HCT116 (cell line): ENCODE measurements around the gene NFIB. TPM values are rescaled to one million over a fixed set of nuclear protein-coding genes. Genes with fewer than 3 reads are reported as not detected.

ENCODE experiments used
- ATAC-seq: fragments of 200-7000 bp; cut with Tn5 transposase; 2 replicates; pipeline ENCODE4 v1.9.1; 2020; ENCODE audit warnings: mild to moderate bottlenecking, moderate library complexity
- BruUV-seq: library from RNA; stranded (reverse); fragments of 400-500 nt; replicated peaks from 2 replicates; lab custom pipeline; 2021; lab: Mats Ljungman, UMichigan
- CTCF ChIA-PET: fragments of 300-600 bp; sonication (Branson Sonifier 250); formaldehyde crosslinking; loops from one replicate; lab custom pipeline; 2021; ENCODE audit warnings: antibody characterized with exemption; lab: Charles Lee
- POLR2A ChIA-PET: fragments of 300-600, 350-600 bp; sonication (Branson Sonifier 250); formaldehyde crosslinking; loops from one replicate; lab custom pipeline; 2021; ENCODE audit warnings: antibody characterized with exemption; lab: Charles Lee
- RAD21 ChIA-PET, 2 experiments: fragments of 300-600 bp; sonication (Branson Sonifier 250); formaldehyde crosslinking; loops; one replicate each; lab custom pipeline; 2023; ENCODE audit warnings: low total read pairs in 2 of 2; ENCODE audit not compliant: uncharacterized antibody in 2 of 2, unreplicated experiment in 2 of 2, low non-redundant PET in 1 of 2; lab: Charles Lee
- DNase-seq: peaks from one replicate; pipeline ENCODE4 v3.0.0-alpha.2; 2010; ENCODE audit warnings: low read depth, low spot score
- H2AFZ ChIP-seq: fragments of 200-600 bp; shearing (Covaris generic), sonication (generic); 2 replicates; pipeline ENCODE4 v1.6.1; 2017; ENCODE audit warnings: low read depth, mixed run types, mixed read lengths, antibody characterized with exemption, low read length; ENCODE audit not compliant: poor library complexity, severe bottlenecking
- H3K27ac ChIP-seq: 2 replicates; pipeline ENCODE4 v1.5.1; 2012; ENCODE audit warnings: low read depth, low read length
- H3K27me3 ChIP-seq: fragments of 200-600 bp; sonication (generic); 2 replicates; pipeline ENCODE4 v1.6.1; 2016; ENCODE audit warnings: mixed run types, low read length, mixed read lengths; ENCODE audit not compliant: insufficient read depth
- H3K36me3 ChIP-seq, 2 experiments: fragments of 200-500 bp in 1 of 2; fragments of 200-600 bp in 1 of 2; sonication (Bioruptor generic) in 1 of 2; sonication (generic) in 1 of 2; 2 replicates each; pipeline versions ENCODE4 v1.5.1 to v1.6.1; 2014 to 2016; ENCODE audit warnings: low read length in 2 of 2, inconsistent platforms in 1 of 2, mixed read lengths in 1 of 2, mixed run types in 1 of 2; ENCODE audit not compliant: insufficient read depth in 2 of 2, control insufficient read depth in 1 of 2
- H3K4me1 ChIP-seq, 2 experiments: fragments of 200-600 bp in 1 of 2; sonication (generic) in 1 of 2; 2 replicates each; pipeline versions ENCODE4 v1.5.1 to v1.6.1; 2012 to 2017; ENCODE audit warnings: low read length in 2 of 2, inconsistent platforms in 1 of 2, mild to moderate bottlenecking in 1 of 2, mixed read lengths in 1 of 2, mixed run types in 1 of 2, moderate library complexity in 1 of 2; ENCODE audit not compliant: insufficient read depth in 2 of 2, control insufficient read depth in 1 of 2
- H3K4me2 ChIP-seq: fragments of 200-600 bp; sonication (generic); 2 replicates; pipeline ENCODE4 v1.6.1; 2017; ENCODE audit warnings: mixed run types, low read length, mixed read lengths
- H3K4me3 ChIP-seq, 2 experiments: fragments of 200-600 bp in 1 of 2; sonication (generic) in 1 of 2; replicated peaks in 1 of 2; 2 replicates each; pipeline ENCODE4 v1.5.1; 2011 to 2016; ENCODE audit warnings: low read length in 2 of 2, control low read depth in 1 of 2, low read depth in 1 of 2, mild to moderate bottlenecking in 1 of 2, mixed read lengths in 1 of 2, mixed run types in 1 of 2
- H3K79me2 ChIP-seq: fragments of 200-600 bp; sonication (generic); 2 replicates; pipeline ENCODE4 v1.6.1; 2017; ENCODE audit warnings: mild to moderate bottlenecking, mixed run types, low read length, moderate library complexity, mixed read lengths; ENCODE audit not compliant: insufficient read depth
- H3K9ac ChIP-seq: fragments of 200-600 bp; sonication (generic); 2 replicates; pipeline ENCODE4 v1.6.1; 2016; ENCODE audit warnings: low read length, mixed read lengths
- H3K9me2 ChIP-seq: fragments of 200-600 bp; sonication (generic), shearing (Covaris generic); 2 replicates; pipeline ENCODE4 v1.6.1; 2017; ENCODE audit warnings: mixed run types, mild to moderate bottlenecking, moderate library complexity; ENCODE audit not compliant: insufficient read depth
- H3K9me3 ChIP-seq, 2 experiments: fragments of 200-500 bp in 1 of 2; fragments of 200-600 bp in 1 of 2; sonication (Bioruptor generic) in 1 of 2; sonication (generic) in 1 of 2; 2 replicates each; pipeline ENCODE4 v1.6.1; 2014 to 2017; ENCODE audit warnings: low read length in 2 of 2, mixed read lengths in 2 of 2, inconsistent platforms in 1 of 2, low read depth in 1 of 2, mild to moderate bottlenecking in 1 of 2, mixed run types in 1 of 2, moderate library complexity in 1 of 2; ENCODE audit not compliant: control insufficient read depth in 1 of 2, insufficient read depth in 1 of 2
- H4K20me1 ChIP-seq: fragments of 200-600 bp; sonication (generic), shearing (Covaris generic); 2 replicates; pipeline ENCODE4 v1.6.1; 2017; ENCODE audit warnings: mixed run types, mild to moderate bottlenecking, moderate library complexity; ENCODE audit not compliant: insufficient read depth
- CBX3 ChIP-seq: IDR thresholded peaks from 2 replicates; pipeline ENCODE4 v1.6.1; 2012; ENCODE audit warnings: low read depth
- CEBPB ChIP-seq: IDR thresholded peaks from 2 replicates; pipeline ENCODE4 v1.6.1; 2012; ENCODE audit warnings: low read depth
- EZH2 ChIP-seq: fragments of 200-600 bp; sonication (generic); IDR thresholded peaks from 2 replicates; pipeline ENCODE4 v1.6.1; 2017; ENCODE audit warnings: antibody characterized with exemption, mixed run types
- POLR2A ChIP-seq: IDR thresholded peaks from 2 replicates; pipeline ENCODE4 v1.7.0; 2011; ENCODE audit warnings: borderline replicate concordance; ENCODE audit not compliant: insufficient read depth, insufficient read length; ENCODE audit errors: extremely low read depth
- SP1 ChIP-seq: IDR thresholded peaks from 2 replicates; pipeline ENCODE4 v1.6.1; 2012; ENCODE audit warnings: low read depth
- SRF ChIP-seq: IDR thresholded peaks from 2 replicates; pipeline ENCODE4 v1.6.1; 2012; ENCODE audit warnings: low read depth
- TCF7L2 ChIP-seq: IDR thresholded peaks from 2 replicates; pipeline ENCODE4 v1.7.0; 2011; ENCODE audit warnings: borderline replicate concordance, inconsistent platforms; ENCODE audit not compliant: insufficient read depth, insufficient read length; ENCODE audit errors: extremely low read depth
- ZNF274 ChIP-seq: fragments of 200-500 bp; sonication (Bioruptor generic); IDR thresholded peaks from 2 replicates; pipeline ENCODE4 v1.6.1; 2014; ENCODE audit warnings: mild to moderate bottlenecking, low read depth, low read length, inconsistent platforms
- intact Hi-C: fragments of 100-400 bp; cut with micrococcal nuclease; formaldehyde crosslinking; loops from 2 replicates; pipeline ENCODE4 v1.10.0; 2022
- total RNA-seq: library from RNA; stranded (reverse); gene quantifications from one replicate; pipeline ENCODE4 v1.2.1, GENCODE V29; 2021; ENCODE audit not compliant: unreplicated experiment
- TF ChIP-seq, protein P1 (sequence below), 3 experiments: fragments of 200-600 bp in 1 of 3; sonication (generic) in 1 of 3; IDR thresholded peaks in 2 of 3; conservative IDR thresholded peaks in 1 of 3; 2 replicates each; pipeline ENCODE4 v1.5.1; 2012 to 2017; ENCODE audit warnings: low read depth in 2 of 3, low read length in 2 of 3, antibody characterized with exemption in 1 of 3, borderline replicate concordance in 1 of 3, control low read depth in 1 of 3, mild to moderate bottlenecking in 1 of 3, mixed read lengths in 1 of 3, mixed run types in 1 of 3, moderate library complexity in 1 of 3; ENCODE audit not compliant: insufficient read depth in 1 of 3
- TF ChIP-seq, protein P2 (sequence below): IDR thresholded peaks from 2 replicates; pipeline ENCODE4 v1.6.1; 2012; ENCODE audit warnings: low read depth
- TF ChIP-seq, protein P3 (sequence below): IDR thresholded peaks from 2 replicates; pipeline ENCODE4 v1.6.1; 2012

Gene NFIB
- total RNA-seq, 1 experiment from 2014 or later = 6.6 TPM

DNA sequence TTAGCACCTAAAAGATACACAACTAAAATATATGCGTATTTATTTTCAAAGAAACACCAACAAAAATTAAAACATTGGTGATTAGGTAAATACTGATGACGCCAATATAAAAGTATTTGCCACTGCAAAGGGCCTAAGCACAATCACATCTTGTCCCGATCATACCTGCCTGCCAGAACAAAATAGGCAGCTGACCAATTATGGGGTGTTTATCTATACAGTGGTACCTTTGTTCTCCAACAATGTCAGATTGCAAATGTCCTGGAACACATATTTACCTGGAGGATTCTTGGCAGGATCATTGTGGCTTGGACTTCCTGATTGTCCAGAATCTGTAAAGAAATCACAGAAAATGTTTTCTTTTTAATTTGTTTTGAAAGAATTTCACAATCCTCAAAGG, 134.5 kb downstream of the NFIB start:
- Histone ChIP-seq H3K27ac (peak overlapping the region; percentile 11; the same call in 1 of the 2 replicates), H3K9me2 (no peaks in the 10 kb centered on the region), H4K20me1 (no peaks in the 10 kb centered on the region), H3K9ac (no peak overlapping the region), H3K4me3 (no peak overlapping the region), H3K27me3 (no peaks in the 10 kb centered on the region), H3K36me3 (no peaks in the 10 kb centered on the region), H2AFZ (no peak overlapping the region), H3K4me2 (no peak overlapping the region), H3K4me1 (peaks cover 0 to 22% of the 10 kb centered on the region in 2 experiments; a peak in 2 of 4 replicates), H3K9me3 (no peaks in the 10 kb centered on the region), H3K79me2 (no peaks in the 10 kb centered on the region)
- BruUV-seq = no TSS peak
- peak; percentile 38; the same call in 1 of the 2 replicates for ATAC-seq
- CTCF ChIA-PET = no interaction called here
- 0 out of 2 replicates have a peak, but pooled peaks have one; percentile 13 for TF ChIP-seq SP1
- TF ChIP-seq, protein P1, sequence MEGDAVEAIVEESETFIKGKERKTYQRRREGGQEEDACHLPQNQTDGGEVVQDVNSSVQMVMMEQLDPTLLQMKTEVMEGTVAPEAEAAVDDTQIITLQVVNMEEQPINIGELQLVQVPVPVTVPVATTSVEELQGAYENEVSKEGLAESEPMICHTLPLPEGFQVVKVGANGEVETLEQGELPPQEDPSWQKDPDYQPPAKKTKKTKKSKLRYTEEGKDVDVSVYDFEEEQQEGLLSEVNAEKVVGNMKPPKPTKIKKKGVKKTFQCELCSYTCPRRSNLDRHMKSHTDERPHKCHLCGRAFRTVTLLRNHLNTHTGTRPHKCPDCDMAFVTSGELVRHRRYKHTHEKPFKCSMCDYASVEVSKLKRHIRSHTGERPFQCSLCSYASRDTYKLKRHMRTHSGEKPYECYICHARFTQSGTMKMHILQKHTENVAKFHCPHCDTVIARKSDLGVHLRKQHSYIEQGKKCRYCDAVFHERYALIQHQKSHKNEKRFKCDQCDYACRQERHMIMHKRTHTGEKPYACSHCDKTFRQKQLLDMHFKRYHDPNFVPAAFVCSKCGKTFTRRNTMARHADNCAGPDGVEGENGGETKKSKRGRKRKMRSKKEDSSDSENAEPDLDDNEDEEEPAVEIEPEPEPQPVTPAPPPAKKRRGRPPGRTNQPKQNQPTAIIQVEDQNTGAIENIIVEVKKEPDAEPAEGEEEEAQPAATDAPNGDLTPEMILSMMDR (IDR thresholded peaks at IDR 0.05 in 2 of 3, conservative IDR thresholded peaks at IDR 0.05 in 1 of 3; ENCODE audit: borderline replicate concordance in 1 of 3, insufficient read depth in 1 of 3, low read depth in 2 of 3, low read length in 2 of 3) = no peak
- POLR2A ChIA-PET = no interaction called here
- DNase-seq = peak; percentile 26
- RAD21 ChIA-PET = no interaction called here
- intact Hi-C loops = loop anchor here (5.0 kb wide), 1 partner anchor 58 kb away; no protein-coding TSS in a partner anchor

DNA sequence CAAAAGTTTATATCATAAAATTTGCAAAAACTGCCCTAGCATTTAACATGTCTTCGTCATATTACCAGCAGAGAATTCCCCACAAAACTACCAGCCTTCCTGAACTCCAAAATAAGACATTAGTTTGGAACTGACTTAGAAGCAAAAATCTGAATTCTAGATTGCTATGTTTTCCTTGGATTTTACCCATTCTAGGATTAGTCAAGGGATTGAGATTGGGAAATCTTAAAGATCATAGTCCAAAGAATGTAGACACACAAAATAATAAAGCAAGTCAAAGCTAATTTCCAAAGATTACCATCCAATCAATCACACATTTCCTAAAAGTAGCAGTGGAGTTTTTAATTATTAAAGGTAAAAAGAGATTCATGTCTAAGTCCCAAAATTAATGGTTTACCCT, 138.2 kb downstream of the NFIB start:
- DNase-seq (no peak), ATAC-seq (no peak)
- intact Hi-C loops = loop anchor here (5.0 kb wide), 1 partner anchor 62 kb away; no protein-coding TSS in a partner anchor
- Histone ChIP-seq H3K79me2 (no peaks in the 10 kb centered on the region), H3K9me3 (no peaks in the 10 kb centered on the region), H4K20me1 (no peaks in the 10 kb centered on the region), H2AFZ (no peak overlapping the region), H3K27ac (no peak overlapping the region), H3K4me2 (no peak overlapping the region), H3K9ac (no peak overlapping the region), H3K27me3 (no peaks in the 10 kb centered on the region), H3K9me2 (no peaks in the 10 kb centered on the region), H3K4me1 (peaks cover 4 to 8% of the 10 kb centered on the region in 2 experiments; a peak in 2 of 4 replicates), H3K36me3 (no peaks in the 10 kb centered on the region), H3K4me3 (no peak overlapping the region)
- ChIA-PET CTCF (no interaction called here), RAD21 (no interaction called here), POLR2A (no interaction called here)
- BruUV-seq = no TSS peak
- TF ChIP-seq CBX3 = no peak
- TF ChIP-seq, protein P1 (IDR thresholded peaks at IDR 0.05 in 2 of 3, conservative IDR thresholded peaks at IDR 0.05 in 1 of 3; ENCODE audit: borderline replicate concordance in 1 of 3, insufficient read depth in 1 of 3, low read depth in 2 of 3, low read length in 2 of 3) = no peak
- TF ChIP-seq SRF = no peak
- TF ChIP-seq, protein P2, sequence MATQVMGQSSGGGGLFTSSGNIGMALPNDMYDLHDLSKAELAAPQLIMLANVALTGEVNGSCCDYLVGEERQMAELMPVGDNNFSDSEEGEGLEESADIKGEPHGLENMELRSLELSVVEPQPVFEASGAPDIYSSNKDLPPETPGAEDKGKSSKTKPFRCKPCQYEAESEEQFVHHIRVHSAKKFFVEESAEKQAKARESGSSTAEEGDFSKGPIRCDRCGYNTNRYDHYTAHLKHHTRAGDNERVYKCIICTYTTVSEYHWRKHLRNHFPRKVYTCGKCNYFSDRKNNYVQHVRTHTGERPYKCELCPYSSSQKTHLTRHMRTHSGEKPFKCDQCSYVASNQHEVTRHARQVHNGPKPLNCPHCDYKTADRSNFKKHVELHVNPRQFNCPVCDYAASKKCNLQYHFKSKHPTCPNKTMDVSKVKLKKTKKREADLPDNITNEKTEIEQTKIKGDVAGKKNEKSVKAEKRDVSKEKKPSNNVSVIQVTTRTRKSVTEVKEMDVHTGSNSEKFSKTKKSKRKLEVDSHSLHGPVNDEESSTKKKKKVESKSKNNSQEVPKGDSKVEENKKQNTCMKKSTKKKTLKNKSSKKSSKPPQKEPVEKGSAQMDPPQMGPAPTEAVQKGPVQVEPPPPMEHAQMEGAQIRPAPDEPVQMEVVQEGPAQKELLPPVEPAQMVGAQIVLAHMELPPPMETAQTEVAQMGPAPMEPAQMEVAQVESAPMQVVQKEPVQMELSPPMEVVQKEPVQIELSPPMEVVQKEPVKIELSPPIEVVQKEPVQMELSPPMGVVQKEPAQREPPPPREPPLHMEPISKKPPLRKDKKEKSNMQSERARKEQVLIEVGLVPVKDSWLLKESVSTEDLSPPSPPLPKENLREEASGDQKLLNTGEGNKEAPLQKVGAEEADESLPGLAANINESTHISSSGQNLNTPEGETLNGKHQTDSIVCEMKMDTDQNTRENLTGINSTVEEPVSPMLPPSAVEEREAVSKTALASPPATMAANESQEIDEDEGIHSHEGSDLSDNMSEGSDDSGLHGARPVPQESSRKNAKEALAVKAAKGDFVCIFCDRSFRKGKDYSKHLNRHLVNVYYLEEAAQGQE = no peak
- TF ChIP-seq ZNF274 = no peak
- TF ChIP-seq TCF7L2 = no peak
- no peak for TF ChIP-seq CEBPB
- TF ChIP-seq, protein P3, sequence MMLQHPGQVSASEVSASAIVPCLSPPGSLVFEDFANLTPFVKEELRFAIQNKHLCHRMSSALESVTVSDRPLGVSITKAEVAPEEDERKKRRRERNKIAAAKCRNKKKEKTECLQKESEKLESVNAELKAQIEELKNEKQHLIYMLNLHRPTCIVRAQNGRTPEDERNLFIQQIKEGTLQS = no peak
- TF ChIP-seq SP1 = no peak
- no peak for TF ChIP-seq EZH2
- TF ChIP-seq POLR2A = no peak
